ENCODE results near the gene RTN4IP1. TPM values are rescaled to one million over a fixed set of nuclear protein-coding genes. Genes with fewer than 3 reads are reported as not detected.

The RTN4IP1 gene
- total RNA-seq, 1 donor from 2014 or later: 7.6 TPM

- FAIRE-seq: no peak
- H3K27me3 ChIP-seq (ENCODE audit: control insufficient read depth, insufficient read depth, low read length): no peaks in the 10 kb centered on the region
- no peak for TF ChIP-seq CTCF (IDR thresholded peaks at IDR 0.05; ENCODE audit: insufficient read depth, low read length, severe bottlenecking)
These were observed 11.4 kb downstream of the RTN4IP1 start for GRCh38 chr6:106617857-106618256.

GRCh38 chr6:106617302-106617701, 12.0 kb downstream of the RTN4IP1 start:
- Histone ChIP-seq H3K4me3 (ENCODE audit: low read depth, low read length) (no peak overlapping the region), H3K27me3 (ENCODE audit: control insufficient read depth, insufficient read depth, low read length) (no peaks in the 10 kb centered on the region), H3K36me3 (ENCODE audit: control insufficient read depth, insufficient read depth, low read length) (peaks cover 1% of the 10 kb centered on the region)
- no peak for TF ChIP-seq CTCF (IDR thresholded peaks at IDR 0.05; ENCODE audit: insufficient read depth, low read length, severe bottlenecking)
- DNase-seq (ENCODE audit: low read depth): no peak
- FAIRE-seq: no peak

More at GRCh38 chr6:106617857-106618256, 11.4 kb downstream of the RTN4IP1 start:
- Histone ChIP-seq H3K4me3 (ENCODE audit: low read depth, low read length) (no peak overlapping the region), H3K36me3 (ENCODE audit: control insufficient read depth, insufficient read depth, low read length) (peaks cover 3% of the 10 kb centered on the region)
- no peak for DNase-seq (ENCODE audit: low read depth)

- H3K27me3 ChIP-seq (ENCODE audit: control insufficient read depth, insufficient read depth, low read length): no peaks in the 10 kb centered on the region
- TF ChIP-seq CTCF (IDR thresholded peaks at IDR 0.05; ENCODE audit: insufficient read depth, low read length, severe bottlenecking): no peak
- DNase-seq (ENCODE audit: low read depth) (no peak), FAIRE-seq (no peak)
- no peak overlapping the region for H3K4me3 ChIP-seq (ENCODE audit: low read depth, low read length)
- H3K36me3 ChIP-seq (ENCODE audit: control insufficient read depth, insufficient read depth, low read length): peaks cover 1% of the 10 kb centered on the region
These were observed 14.6 kb downstream of the RTN4IP1 start for GRCh38 chr6:106614592-106615257.

- Histone ChIP-seq H3K36me3 (ENCODE audit: control insufficient read depth, insufficient read depth, low read length) (peaks cover 1% of the 10 kb centered on the region), H3K4me3 (ENCODE audit: low read depth, low read length) (no peak overlapping the region)
- FAIRE-seq: no peak
These were observed 15.1 kb downstream of the RTN4IP1 start for GRCh38 chr6:106614166-106614565.

GRCh38 chr6:106613590-106613989, 15.7 kb downstream of the RTN4IP1 start:
- Histone ChIP-seq H3K27me3 (ENCODE audit: control insufficient read depth, insufficient read depth, low read length) (no peaks in the 10 kb centered on the region), H3K36me3 (ENCODE audit: control insufficient read depth, insufficient read depth, low read length) (no peaks in the 10 kb centered on the region), H3K4me3 (ENCODE audit: low read depth, low read length) (no peak overlapping the region)
- FAIRE-seq (no peak), DNase-seq (ENCODE audit: low read depth) (no peak)
- TF ChIP-seq CTCF (IDR thresholded peaks at IDR 0.05; ENCODE audit: insufficient read depth, low read length, severe bottlenecking): no peak

More at GRCh38 chr6:106614166-106614565, 15.1 kb downstream of the RTN4IP1 start:
- no peak for TF ChIP-seq CTCF (IDR thresholded peaks at IDR 0.05; ENCODE audit: insufficient read depth, low read length, severe bottlenecking)
- no peaks in the 10 kb centered on the region for H3K27me3 ChIP-seq (ENCODE audit: control insufficient read depth, insufficient read depth, low read length)
- no peak for DNase-seq (ENCODE audit: low read depth)
